Central memory CD8-positive, alpha-beta T cell (primary cell): ENCODE measurements around the gene TMEM91.

Source experiments
- ATAC-seq: fragments of 150-1000 bp; cut with Tn5 transposase; replicated peaks from 2 replicates; pipeline ENCODE4 v1.10.0; 2022; ENCODE audit warnings: mild to moderate bottlenecking, moderate FRiP score, moderate number of reproducible peaks; ENCODE audit not compliant: poor library complexity, severe bottlenecking; ENCODE audit errors: extremely low read depth
- DNase-seq, 2 donors: peaks; one replicate each; pipeline ENCODE4 v3.0.0; 2021; ENCODE audit warnings: low spot score in 2 of 2
- H3K27ac Mint-ChIP-seq: one replicate; pipeline ENCODE4 v1.8.0; 2022; ENCODE audit warnings: low read depth, mild to moderate bottlenecking, moderate library complexity, mixed read lengths
- H3K27me3 Mint-ChIP-seq: one replicate; pipeline ENCODE4 v1.8.0; 2022; ENCODE audit warnings: mixed read lengths
- H3K36me3 Mint-ChIP-seq: one replicate; pipeline ENCODE4 v1.8.0; 2022; ENCODE audit warnings: mild to moderate bottlenecking, moderate library complexity, mixed read lengths; ENCODE audit not compliant: insufficient read depth
- H3K4me1 Mint-ChIP-seq: one replicate; pipeline ENCODE4 v1.8.0; 2022; ENCODE audit warnings: mixed read lengths
- H3K4me3 Mint-ChIP-seq: one replicate; pipeline ENCODE4 v1.8.0; 2022; ENCODE audit warnings: mild to moderate bottlenecking, moderate library complexity, mixed read lengths
- H3K9me3 Mint-ChIP-seq: one replicate; pipeline ENCODE4 v1.8.0; 2022; ENCODE audit warnings: mixed read lengths

The TMEM91 gene

DNA sequence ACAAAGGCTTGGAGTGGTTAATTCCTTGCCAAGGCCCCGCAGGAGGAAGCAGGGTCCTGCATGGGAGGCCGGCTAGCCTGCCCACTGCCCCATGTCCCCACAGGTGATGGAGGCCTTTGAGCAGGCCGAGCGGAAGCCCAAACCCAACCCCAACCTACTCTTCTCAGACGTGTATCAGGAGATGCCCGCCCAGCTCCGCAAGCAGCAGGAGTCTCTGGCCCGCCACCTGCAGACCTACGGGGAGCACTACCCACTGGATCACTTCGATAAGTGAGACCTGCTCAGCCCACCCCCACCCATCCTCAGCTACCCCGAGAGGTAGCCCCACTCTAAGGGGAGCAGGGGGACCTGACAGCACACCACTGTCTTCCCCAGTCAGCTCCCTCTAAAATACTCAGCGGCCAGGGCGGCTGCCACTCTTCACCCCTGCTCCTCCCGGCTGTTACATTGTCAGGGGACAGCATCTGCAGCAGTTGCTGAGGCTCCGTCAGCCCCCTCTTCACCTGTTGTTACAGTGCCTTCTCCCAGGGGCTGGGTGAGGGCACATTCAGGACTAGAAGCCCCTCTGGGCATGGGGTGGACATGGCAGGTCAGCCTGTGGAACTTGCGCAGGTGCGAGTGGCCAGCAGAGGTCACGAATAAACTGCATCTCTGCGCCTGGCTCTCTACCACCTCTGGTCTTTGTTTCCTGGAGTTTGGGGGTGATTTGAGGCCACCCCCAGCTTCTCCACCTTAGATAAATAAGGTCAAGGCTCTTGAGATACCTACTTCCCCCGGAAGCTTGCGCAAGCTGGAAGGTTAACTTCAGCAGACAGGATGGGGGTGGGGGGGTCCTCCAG is 48.2 kb downstream of the TMEM91 start:
- ATAC-seq (no peak), DNase-seq (no peak)
- H3K9me3 Mint-ChIP-seq, result no peaks in the 10 kb centered on the region
- peaks cover 34% of the 10 kb centered on the region for H3K36me3 Mint-ChIP-seq
- H3K4me1 Mint-ChIP-seq, result peaks cover 25% of the 10 kb centered on the region
- H3K4me3 Mint-ChIP-seq, result no peak overlapping the region
- no peak overlapping the region for H3K27ac Mint-ChIP-seq
- H3K27me3 Mint-ChIP-seq, result no peaks in the 10 kb centered on the region

DNA sequence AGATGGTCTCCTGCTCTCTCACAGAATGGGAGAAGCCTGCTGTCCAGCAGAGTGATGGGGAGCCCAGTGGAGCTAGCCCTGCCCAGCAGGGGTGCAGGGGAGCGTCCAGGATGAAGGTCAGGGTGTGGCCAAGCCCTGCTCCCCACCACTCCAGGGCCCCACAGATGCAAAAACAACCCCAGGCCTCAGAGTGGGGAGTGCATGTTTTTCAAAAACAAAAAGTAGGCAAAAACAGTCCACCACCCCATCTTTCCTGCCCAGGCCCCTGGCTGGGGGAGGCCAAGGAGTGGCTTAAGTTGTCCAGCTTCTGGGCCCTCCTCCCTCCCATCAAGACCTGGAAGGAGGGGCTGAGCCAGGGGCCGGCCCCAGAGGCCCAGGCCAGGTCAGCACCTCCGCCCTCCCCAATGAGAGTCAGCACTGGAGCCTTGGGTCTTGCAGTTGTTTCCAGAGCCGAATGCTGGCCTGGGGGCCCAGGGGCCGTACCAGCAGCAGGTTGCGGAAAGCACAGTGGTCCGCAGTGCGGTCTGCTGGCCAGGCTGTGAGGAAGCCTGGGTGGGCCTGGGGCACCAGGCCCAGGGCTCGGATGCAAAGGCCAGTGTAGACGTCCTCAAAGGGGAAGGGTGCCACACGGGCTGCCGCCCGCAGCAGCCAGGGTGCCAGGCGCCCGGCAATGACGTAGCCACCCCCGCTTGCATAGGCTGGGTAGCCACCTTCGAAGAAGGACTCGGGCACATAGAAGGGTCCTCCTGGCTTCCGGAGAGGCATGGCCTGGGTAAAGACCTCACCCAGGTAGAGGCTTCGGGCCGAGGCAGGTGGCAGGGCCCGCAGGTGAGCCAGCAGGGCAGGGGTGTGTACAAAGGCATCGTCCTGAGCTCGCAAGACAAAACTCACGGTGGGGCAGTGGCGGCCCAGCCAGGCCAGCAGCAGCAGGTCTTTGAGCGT is 49.1 kb downstream of the TMEM91 start:
- no peak overlapping the region for H3K27ac Mint-ChIP-seq

DNA sequence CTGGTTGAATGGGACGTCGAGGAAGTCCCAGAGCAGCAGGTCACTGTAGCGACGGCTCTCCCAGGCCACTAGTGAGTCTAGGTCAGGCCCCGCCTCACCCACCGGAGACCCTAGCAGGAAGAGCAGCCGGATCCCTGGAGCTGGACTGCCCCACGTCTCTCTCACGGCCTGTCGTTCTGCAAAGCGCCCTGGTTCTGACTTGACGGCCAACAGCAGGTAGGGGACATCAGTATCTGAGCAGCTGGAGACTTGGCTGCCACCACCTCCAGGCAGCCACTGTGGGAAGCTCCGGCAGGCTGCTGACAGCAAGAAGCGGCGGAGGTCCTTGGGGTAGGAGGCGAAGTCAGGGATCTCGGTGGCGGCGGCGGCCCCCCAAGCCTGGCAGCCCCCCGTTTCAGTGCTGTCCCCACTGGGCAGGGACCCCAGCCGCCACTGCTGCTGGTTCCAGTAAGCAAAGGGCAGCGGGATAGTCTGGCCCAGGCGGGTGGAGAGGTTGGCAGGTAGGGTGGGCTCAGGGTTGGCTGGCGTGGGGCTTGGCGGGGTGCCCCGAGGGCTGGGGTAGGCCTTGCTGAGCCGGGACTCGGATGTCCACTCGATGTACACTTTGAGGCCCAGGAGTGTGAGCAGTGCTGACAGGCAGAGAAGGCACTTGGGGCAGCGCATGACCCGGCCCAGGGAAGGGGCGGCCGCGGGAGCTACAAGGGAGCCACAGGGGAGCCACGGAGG is 49.9 kb downstream of the TMEM91 start:
- Mint-ChIP-seq H3K27ac (peak overlapping the region; percentile 92), H3K36me3 (peaks cover 28% of the 10 kb centered on the region), H3K4me3 (peak overlapping the region; percentile 84), H3K27me3 (no peaks in the 10 kb centered on the region), H3K4me1 (peaks cover 25% of the 10 kb centered on the region), H3K9me3 (no peaks in the 10 kb centered on the region)
- ATAC-seq (no peak), DNase-seq (no peak)

More for the DNA sequence above, 49.1 kb downstream of the TMEM91 start:
- ATAC-seq (no peak), DNase-seq (no peak)
- Mint-ChIP-seq H3K4me1 (peaks cover 25% of the 10 kb centered on the region), H3K36me3 (peaks cover 29% of the 10 kb centered on the region), H3K9me3 (no peaks in the 10 kb centered on the region), H3K27me3 (no peaks in the 10 kb centered on the region), H3K4me3 (peak overlapping the region; percentile 84)

DNA sequence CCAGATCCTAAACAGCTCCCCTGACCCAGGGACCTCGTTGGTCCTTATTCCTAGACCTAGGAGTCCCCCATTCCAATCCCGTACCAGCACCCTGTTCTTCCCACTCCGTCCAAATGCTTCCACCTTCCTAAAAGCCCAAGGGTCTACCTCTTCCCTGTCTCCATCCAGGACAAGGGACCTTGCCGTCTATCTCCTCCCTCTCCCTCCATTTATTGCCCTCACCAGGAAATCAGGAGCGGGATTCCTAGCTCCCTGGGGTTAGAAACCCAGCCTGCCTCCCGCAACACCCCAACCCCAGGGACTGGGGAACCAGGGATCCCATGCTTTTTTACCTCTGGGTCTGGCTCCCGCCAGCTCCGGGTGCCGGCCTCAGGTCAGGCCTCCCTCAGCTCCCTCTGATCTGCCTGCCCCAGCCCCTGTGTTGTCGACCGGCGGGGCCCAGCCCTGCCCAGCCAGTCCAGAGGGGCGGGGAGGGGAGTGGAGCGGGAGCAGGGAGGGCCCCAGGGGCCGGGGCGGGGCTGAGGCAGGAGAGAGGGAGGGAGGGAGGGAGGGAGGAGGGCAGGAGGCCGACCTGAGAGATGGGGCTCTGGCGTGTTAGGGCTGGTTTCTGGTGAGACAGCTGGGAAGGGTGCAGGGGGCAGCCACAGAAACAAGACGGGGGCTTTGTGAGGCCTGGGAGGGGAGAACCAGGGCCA is 50.8 kb downstream of the TMEM91 start, which contains the start of gene B3GNT8:
TSS of gene B3GNT8 (minus strand) at position 423 of the 695 bp plus-strand sequence. CDS start 596 bp downstream, outside the sequence.
- peak within 1 kb of the TSS; percentile 92 for H3K27ac Mint-ChIP-seq
- no peaks in the 10 kb centered on the region for H3K9me3 Mint-ChIP-seq
- no peak for DNase-seq
- H3K36me3 Mint-ChIP-seq, result peaks cover 23% of the 10 kb centered on the region
- H3K27me3 Mint-ChIP-seq, result no peaks in the 10 kb centered on the region
- peak within 1 kb of the TSS; percentile 84 for H3K4me3 Mint-ChIP-seq
- ATAC-seq, result peak; percentile 52
- peaks cover 21% of the 10 kb centered on the region for H3K4me1 Mint-ChIP-seq

DNA sequence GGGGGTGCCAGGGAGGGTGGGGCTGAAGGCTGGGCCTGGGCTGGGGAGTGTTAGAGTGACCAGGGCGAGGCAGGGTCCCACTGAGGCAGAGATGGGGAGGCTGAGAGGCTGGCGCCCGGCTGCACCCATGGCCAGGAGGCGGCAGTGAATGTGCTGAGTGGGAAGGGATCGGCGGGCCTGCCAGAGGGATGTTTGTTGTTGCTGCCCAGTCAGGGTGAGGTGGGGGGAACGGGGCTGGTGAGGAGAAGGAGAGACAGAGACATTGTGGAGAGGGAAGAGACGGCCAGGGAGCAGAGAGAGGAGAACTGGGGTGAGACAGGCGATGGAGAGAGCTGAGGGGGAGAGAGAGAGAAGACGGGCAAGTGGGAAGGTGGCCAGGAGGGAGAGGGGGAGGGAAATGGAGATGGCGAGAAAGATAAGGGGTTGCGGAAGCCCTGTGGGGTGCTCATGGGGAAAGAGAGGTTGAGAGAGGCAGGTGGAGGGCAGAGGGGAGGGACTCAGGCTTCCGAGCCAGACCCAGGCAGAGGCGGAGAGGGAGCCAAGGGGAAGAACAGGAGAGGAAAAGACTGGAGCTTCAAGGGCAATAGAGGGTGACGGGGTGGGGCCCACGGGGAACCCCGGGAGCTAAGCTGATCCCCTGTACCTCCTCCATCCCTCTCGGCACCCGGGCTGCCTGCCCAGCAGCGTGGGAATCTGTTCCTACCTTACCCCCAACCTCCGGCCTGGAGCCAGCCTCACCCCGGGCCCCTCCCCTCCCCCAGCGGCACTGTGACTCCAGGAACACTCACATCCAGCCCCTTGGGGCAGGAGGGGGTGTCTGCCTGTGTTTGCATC is 51.5 kb downstream of the TMEM91 start:
- Mint-ChIP-seq H3K4me3 (peak overlapping the region; percentile 84), H3K9me3 (no peaks in the 10 kb centered on the region), H3K27ac (peak overlapping the region; percentile 92), H3K36me3 (peaks cover 21% of the 10 kb centered on the region), H3K27me3 (no peaks in the 10 kb centered on the region), H3K4me1 (peaks cover 21% of the 10 kb centered on the region)
- DNase-seq, result peak; percentile 36 to 49
- peak; percentile 88 for ATAC-seq

DNA sequence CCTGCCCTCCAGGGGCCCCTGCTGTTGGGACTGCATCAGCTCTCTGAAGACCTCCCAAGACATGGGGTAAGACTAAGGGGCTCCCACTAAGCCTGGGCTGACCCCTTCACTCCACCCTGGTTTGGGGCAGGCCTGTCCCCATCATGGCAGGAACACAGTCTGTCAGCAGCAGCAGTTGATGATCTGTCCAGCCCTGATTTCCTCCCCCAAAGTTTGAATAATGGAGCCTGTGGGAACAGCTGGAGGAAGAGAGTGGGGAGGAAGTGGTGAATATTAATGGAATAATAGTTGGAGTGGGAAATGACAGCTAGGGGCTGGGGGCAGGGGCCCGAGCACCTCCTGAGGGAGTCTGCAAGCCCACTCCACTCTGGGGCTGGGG is 52.1 kb downstream of the TMEM91 start:
- ATAC-seq (no peak), DNase-seq (no peak)
- peak overlapping the region; percentile 92 for H3K27ac Mint-ChIP-seq
- H3K9me3 Mint-ChIP-seq, result no peaks in the 10 kb centered on the region
- peaks cover 18% of the 10 kb centered on the region for H3K36me3 Mint-ChIP-seq
- H3K4me3 Mint-ChIP-seq, result peak overlapping the region; percentile 84
- H3K27me3 Mint-ChIP-seq, result no peaks in the 10 kb centered on the region
- peaks cover 21% of the 10 kb centered on the region for H3K4me1 Mint-ChIP-seq

DNA sequence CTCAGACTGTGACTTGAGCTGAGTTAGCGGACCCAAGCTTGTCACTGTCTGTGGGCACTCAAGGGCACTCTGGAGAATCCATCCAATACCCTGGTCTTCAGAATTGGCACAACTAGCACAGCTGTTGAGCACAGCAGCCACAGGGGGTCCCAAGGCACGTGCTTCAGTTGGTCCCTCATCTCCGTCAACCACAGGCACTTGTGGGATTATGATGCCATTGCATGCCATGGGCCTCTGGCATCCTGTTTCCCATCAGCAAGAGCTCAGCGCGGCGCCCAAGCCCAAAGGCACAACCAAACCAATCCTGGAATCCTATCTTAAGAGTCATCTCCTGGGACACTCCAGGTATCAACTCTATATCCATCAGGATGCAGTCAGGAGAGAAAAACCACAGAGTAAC is 54.6 kb downstream of the TMEM91 start:
- DNase-seq (no peak), ATAC-seq (no peak)
- H3K36me3 Mint-ChIP-seq, result peaks cover 24% of the 10 kb centered on the region
- H3K27me3 Mint-ChIP-seq, result no peaks in the 10 kb centered on the region
- H3K4me3 Mint-ChIP-seq, result no peak overlapping the region
- H3K4me1 Mint-ChIP-seq, result peaks cover 21% of the 10 kb centered on the region
- H3K27ac Mint-ChIP-seq, result no peak overlapping the region
- H3K9me3 Mint-ChIP-seq, result no peaks in the 10 kb centered on the region

DNA sequence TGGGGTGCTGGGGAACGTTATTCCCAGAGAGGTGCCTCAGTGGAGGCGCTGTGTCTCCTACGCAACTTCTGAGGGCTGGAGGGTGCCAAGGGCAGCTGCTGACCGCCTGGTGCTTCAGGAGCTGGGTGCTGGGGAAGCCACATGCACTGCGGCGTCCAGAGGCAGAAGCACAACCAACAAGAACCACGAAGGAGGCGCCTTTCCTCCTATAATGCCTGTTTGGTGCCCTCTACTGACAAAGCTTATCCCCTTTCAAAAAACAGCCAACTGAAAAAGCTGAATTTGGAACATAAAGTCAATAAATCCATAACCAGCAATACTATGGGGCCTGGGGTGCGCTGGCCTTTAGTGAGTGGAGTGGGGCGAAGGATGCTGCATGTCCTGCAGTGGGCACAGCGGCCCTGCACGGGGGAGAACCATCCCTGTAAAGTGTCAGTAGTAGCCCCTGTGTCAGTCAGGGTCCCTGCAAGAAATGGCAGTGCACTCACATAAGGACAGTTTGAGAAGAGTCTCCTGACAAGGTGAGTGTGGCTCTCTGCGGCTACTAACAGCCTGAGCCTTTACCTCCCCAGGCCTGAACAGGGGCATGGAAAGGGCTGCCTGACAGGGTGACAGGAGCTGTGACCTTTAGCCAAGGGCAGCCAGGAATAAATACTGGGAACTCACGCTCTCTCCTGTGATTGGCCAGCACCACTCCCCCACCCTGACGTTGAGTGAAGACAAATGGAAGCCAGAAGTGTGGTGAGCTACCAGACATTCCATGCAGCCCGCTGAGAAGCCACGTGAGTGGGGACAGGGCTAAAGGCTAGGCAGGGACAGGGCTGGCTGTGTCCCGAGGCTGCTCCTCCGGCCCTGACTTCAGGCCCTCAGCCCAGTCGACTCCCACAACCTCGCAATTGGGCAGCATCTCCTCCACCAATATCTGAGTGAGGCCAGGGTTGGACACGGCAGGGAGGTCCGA is 55.4 kb downstream of the TMEM91 start:
- peaks cover 21% of the 10 kb centered on the region for H3K4me1 Mint-ChIP-seq
- H3K4me3 Mint-ChIP-seq, result no peak overlapping the region
- peak overlapping the region; percentile 74 for H3K27ac Mint-ChIP-seq
- H3K36me3 Mint-ChIP-seq, result peaks cover 23% of the 10 kb centered on the region
- ATAC-seq, result no peak
- H3K27me3 Mint-ChIP-seq, result no peaks in the 10 kb centered on the region
- H3K9me3 Mint-ChIP-seq, result no peaks in the 10 kb centered on the region
- DNase-seq, result no peak

DNA sequence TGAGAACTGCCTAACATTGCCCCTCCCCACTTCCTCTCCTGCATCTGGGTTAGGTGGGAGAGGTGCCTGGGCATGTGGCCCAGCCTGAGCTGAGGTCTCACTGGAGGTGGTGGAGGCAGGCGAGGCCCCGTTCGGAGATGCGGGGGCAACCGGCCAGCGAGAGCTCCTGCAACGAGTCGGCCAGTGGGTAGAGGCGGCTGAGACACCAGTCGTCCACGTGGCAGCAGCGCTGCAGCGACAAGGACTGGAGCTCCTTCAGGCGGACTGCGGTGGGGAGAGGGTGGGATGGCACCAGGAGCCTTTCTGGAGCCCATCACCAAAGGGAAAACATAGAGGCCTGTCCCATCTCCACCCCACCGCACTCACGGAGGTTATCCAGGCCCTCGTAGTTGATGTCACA is 56.8 kb downstream of the TMEM91 start:
- no peaks in the 10 kb centered on the region for H3K27me3 Mint-ChIP-seq
- H3K9me3 Mint-ChIP-seq, result no peaks in the 10 kb centered on the region
- ATAC-seq (no peak), DNase-seq (no peak)
- no peak overlapping the region for H3K27ac Mint-ChIP-seq
- no peak overlapping the region for H3K4me3 Mint-ChIP-seq
- H3K36me3 Mint-ChIP-seq, result peaks cover 18% of the 10 kb centered on the region
- peaks cover 14% of the 10 kb centered on the region for H3K4me1 Mint-ChIP-seq
